B cell (primary cell): ENCODE data around the gene MRGPRX4.

Experiments used
- CTCF ChIP-seq: fragments of 200-600 bp; IDR thresholded peaks from one replicate; pipeline ENCODE4 v1.8.0; 2022; ENCODE audit warnings: antibody characterized with exemption, mild to moderate bottlenecking
- EZH2 ChIP-seq: IDR thresholded peaks from 2 replicates; pipeline ENCODE4 v1.6.1; 2012; ENCODE audit warnings: borderline replicate concordance, low read depth, mild to moderate bottlenecking, moderate library complexity, low read length; ENCODE audit not compliant: insufficient read depth, poor library complexity, severe bottlenecking

- TF ChIP-seq CTCF, result no peak
- no peak for TF ChIP-seq EZH2
Measured at GRCh38 chr11:18144243-18144642, 28.4 kb upstream of the MRGPRX4 start.
